ENCODE data around the gene KAT14. TPM values are rescaled to one million over a fixed set of nuclear protein-coding genes. Genes with fewer than 3 reads are reported as not detected.
A peak's percentile ranks its signal among the peaks of the same experiment; 100 is the strongest.
"Not testable (repeated sequence)": the region's sequence is repeated elsewhere in the genome, so short reads cannot be mapped to it uniquely, and the experiment has no call there.

The KAT14 gene
- total RNA-seq: 11.5 TPM

- peak in 1 of 2 donors; percentile 19 for TF ChIP-seq POLR2A (IDR thresholded peaks at IDR 0.05)
- TF ChIP-seq POLR2AphosphoS5 (IDR thresholded peaks at IDR 0.05; ENCODE audit: insufficient read depth in 1 of 2, low read depth in 1 of 2): peak; percentile 50 to 73
- no peak for TF ChIP-seq CTCF (IDR thresholded peaks at IDR 0.05)
- intact Hi-C loops (cut with DNase I): no loop called here
- H3K27me3 ChIP-seq: no peaks in the 10 kb centered on the region
- H3K9me3 ChIP-seq: no peaks in the 10 kb centered on the region
- H3K4me1 ChIP-seq: peaks cover 33% of the 10 kb centered on the region
- peak within 1 kb of the TSS; percentile 82 to 88 for H3K4me3 ChIP-seq
- no peaks in the 10 kb centered on the region for H3K36me3 ChIP-seq
- DNase-seq (ENCODE audit: extremely low spot score in 2 of 2): peak in 1 of 2 donors; percentile 88
- H3K27ac ChIP-seq: peak within 1 kb of the TSS; percentile 85
Measured at GRCh38 chr20:18137412-18138265, at the start of gene KAT14, which contains the start of gene PET117. TSS of gene KAT14 (plus strand) at chr20:18137863. CDS start at chr20:18142661, 4,798 bp downstream. TSS of gene PET117 (plus strand) at chr20:18137863. CDS start at chr20:18137956, 93 bp downstream.

GRCh38 chr20:18088298-18088697 lies 49.4 kb upstream of the KAT14 start:
- intact Hi-C loops (cut with DNase I); H3K36me3 ChIP-seq; H3K9me3 ChIP-seq; H3K4me1 ChIP-seq; H3K4me3 ChIP-seq; H3K27ac ChIP-seq; DNase-seq (ENCODE audit: extremely low spot score in 2 of 2); H3K27me3 ChIP-seq: not testable (repeated sequence)

- intact Hi-C loops (cut with DNase I); DNase-seq (ENCODE audit: extremely low spot score in 2 of 2): not testable (repeated sequence)
Measured at GRCh38 chr20:18088841-18089240, 48.8 kb upstream of the KAT14 start.

GRCh38 chr20:18090044-18090443 lies 47.6 kb upstream of the KAT14 start:
- Histone ChIP-seq H3K36me3 (no peaks in the 10 kb centered on the region), H3K4me3 (no peak overlapping the region), H3K9me3 (no peaks in the 10 kb centered on the region), H3K27ac (no peak overlapping the region), H3K27me3 (no peaks in the 10 kb centered on the region), H3K4me1 (no peaks in the 10 kb centered on the region)
- intact Hi-C loops (cut with DNase I): no loop called here
- DNase-seq (ENCODE audit: extremely low spot score in 2 of 2): no peak
- TF ChIP-seq CTCF (IDR thresholded peaks at IDR 0.05): no peak

More at GRCh38 chr20:18088841-18089240, 48.8 kb upstream of the KAT14 start:
- H3K4me1 ChIP-seq, H3K36me3 ChIP-seq, H3K4me3 ChIP-seq, H3K27ac ChIP-seq, H3K27me3 ChIP-seq, H3K9me3 ChIP-seq: not testable (repeated sequence)

- Histone ChIP-seq H3K9me3 (no peaks in the 10 kb centered on the region), H3K27me3 (no peaks in the 10 kb centered on the region), H3K4me3 (no peak overlapping the region), H3K36me3 (no peaks in the 10 kb centered on the region), H3K4me1 (no peaks in the 10 kb centered on the region), H3K27ac (no peak overlapping the region)
- intact Hi-C loops (cut with DNase I): no loop called here
- no peak for DNase-seq (ENCODE audit: extremely low spot score in 2 of 2)
- TF ChIP-seq POLR2AphosphoS5 (IDR thresholded peaks at IDR 0.05; ENCODE audit: insufficient read depth in 1 of 2, low read depth in 1 of 2) (no peak), POLR2A (IDR thresholded peaks at IDR 0.05) (no peak), CTCF (IDR thresholded peaks at IDR 0.05) (no peak)
Measured at GRCh38 chr20:18090477-18090876, 47.2 kb upstream of the KAT14 start.

- H3K27ac ChIP-seq: no peak overlapping the region
- no peaks in the 10 kb centered on the region for H3K9me3 ChIP-seq
- H3K27me3 ChIP-seq: no peaks in the 10 kb centered on the region
- H3K4me3 ChIP-seq: no peak overlapping the region
- TF ChIP-seq POLR2A (IDR thresholded peaks at IDR 0.05) (no peak), POLR2AphosphoS5 (IDR thresholded peaks at IDR 0.05; ENCODE audit: insufficient read depth in 1 of 2, low read depth in 1 of 2) (no peak), CTCF (IDR thresholded peaks at IDR 0.05) (no peak)
- intact Hi-C loops (cut with DNase I): no loop called here
- no peak for DNase-seq (ENCODE audit: extremely low spot score in 2 of 2)
- H3K36me3 ChIP-seq: no peaks in the 10 kb centered on the region
- H3K4me1 ChIP-seq: no peaks in the 10 kb centered on the region
Measured at GRCh38 chr20:18091623-18092022, 46.0 kb upstream of the KAT14 start.

Data from vagina (tissue), 2 donors.